CD4-positive, alpha-beta T cell treated with Interleukin-1 beta for 1 hour (primary cell): ENCODE measurements around the gene RETREG3.
A peak's percentile ranks its signal among the peaks of the same experiment; 100 is the strongest.
"Not testable (repeated sequence)": the region's sequence is repeated elsewhere in the genome, so short reads cannot be mapped to it uniquely, and the experiment has no call there.

Experiments used
- DNase-seq, 2 donors: peaks; one replicate each; pipeline ENCODE4 v3.0.0-alpha.2; 2020 to 2022

The RETREG3 gene, protein sequence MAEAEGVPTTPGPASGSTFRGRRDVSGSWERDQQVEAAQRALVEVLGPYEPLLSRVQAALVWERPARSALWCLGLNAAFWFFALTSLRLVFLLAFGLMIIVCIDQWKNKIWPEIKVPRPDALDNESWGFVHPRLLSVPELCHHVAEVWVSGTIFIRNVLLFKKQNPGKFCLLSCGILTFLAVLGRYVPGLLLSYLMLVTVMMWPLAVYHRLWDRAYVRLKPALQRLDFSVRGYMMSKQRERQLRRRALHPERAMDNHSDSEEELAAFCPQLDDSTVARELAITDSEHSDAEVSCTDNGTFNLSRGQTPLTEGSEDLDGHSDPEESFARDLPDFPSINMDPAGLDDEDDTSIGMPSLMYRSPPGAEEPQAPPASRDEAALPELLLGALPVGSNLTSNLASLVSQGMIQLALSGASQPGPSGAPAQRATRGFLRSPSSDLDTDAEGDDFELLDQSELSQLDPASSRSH

DNA sequence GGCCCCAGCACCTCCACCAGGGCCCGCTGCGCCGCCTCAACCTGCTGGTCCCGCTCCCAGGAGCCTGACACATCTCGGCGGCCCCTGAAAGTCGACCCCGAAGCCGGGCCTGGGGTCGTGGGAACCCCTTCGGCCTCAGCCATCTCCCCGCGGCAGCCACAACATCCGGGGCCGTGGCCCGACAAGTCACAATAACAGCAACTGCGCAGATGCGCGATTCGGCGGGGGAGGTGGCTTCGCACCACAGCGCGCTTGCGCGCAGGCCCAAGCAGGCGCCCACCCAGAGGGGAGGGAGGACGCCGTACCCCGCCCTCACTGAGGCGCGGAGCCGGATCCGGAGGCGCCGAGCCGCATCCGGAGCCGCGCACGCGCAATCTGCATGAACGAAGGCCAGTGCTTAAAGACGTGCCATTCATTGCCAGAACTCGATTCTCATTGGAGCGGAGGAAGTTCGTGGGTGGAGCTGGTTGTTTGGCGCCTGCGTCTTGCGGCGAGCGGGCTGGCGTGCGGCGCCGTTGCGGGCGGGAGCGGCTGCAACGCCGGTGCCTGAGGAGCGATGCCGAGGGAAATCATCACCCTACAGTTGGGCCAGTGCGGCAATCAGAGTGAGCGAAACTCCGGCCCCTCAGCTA is at the start of gene RETREG3, which contains the start of gene TUBG1:
Gene RETREG3, minus strand, starts transcription at position 193 of the 632 bp plus-strand sequence. Its CDS starts 50 bp downstream, at position 143.
Gene TUBG1, plus strand, starts transcription at position 502 of the 632 bp plus-strand sequence. Its CDS starts 55 bp downstream, at position 557.
- DNase-seq, result peak; percentile 99 to 100

DNA sequence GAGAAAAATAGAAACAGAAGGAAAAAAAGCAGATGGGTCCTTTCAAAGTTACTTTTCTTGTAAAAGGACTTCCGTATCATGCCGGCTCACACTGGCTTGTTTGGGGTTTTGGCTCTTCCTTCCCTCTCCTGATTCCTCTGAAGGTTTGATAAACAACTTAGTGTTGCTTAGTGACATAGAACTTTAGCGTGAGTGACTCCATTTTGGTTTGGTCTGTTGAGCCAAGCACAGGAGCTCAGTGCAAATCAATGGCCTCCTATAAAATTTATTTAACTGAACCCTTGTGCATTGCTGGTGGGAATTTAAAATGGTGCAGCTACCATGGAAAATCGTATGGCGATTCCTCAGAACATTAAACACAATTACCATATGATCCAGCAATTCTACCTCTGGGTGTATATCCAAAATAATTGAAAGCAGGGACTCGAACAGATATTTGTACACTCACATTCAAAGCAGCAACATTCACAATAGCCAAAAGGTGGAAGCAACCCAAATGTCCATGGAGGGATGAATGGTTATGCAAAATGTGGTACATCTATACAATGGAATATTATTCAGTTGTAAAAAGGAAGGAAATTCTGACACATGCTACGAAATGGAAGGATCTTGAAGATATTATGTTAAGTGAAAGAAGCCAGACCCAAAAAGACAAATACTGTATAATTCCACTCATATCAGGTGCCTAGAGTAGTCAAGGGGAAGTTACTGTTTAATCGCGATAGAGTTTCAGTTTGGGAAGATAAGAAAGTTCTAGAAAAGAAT is 48.8 kb upstream of the RETREG3 start:
- no peak for DNase-seq

DNA sequence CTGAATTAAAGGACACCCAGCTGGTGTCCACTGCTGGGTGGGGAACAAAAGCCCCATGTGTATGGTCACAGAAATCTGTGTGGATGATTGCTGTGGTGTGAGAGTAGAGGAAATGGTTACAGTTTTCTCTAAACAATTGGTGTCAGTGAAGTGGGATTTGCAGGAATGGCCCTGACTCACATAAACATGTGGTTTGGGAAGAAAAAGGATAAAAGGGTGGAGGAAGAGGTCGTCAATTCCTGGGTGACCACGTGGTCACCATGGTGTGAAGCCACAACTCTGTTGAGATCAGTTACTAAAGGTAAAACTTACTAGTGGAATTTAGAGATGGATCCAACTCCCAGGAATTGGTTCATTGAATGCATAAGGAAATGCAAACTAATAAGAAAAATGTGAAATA is 46.4 kb upstream of the RETREG3 start:
- no peak for DNase-seq

DNA sequence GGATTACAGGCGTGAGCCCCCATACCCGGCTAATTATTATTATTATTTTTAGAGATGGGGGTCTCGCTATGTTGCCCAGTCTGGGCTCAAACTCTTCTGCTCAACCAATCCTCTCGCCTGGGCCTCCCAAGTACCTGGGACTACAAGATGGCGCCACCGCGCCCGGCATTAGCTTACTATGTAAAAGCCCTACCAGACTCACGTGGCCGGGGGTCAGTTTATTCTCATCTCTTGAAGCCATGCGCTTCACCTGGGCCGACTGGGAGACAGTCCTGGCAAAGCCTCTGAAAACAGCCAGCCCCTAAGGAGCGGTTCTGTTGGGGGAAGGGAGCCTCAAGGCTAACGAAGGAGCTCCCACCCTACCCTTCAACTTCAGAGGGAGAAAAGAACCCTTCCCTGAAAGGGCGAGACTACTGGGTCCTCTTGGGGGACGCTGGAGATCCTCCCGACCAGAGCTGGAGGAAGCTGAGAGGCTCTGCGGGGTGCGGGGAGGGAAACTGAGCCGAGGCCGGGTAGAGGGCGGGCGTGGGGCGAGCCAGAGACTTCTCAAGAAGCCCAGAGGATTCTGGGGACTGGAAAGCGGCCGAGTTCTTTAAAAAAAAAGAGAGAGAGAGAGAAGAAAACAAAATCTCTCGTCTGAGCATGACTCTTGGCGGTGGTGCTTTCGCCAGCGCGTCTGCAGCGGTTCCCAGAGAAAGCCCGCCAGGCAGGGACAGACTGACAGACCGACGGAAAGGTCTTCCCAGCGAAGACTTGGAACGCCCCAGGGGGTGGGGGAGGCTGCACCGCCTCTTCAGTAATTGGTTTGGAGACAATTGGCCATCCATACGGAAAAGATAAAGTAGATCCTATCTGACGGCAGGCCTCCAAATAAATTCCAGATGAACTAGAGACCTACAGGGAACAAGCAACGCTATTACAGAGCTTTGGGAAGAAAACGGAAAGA is 44.3 kb upstream of the RETREG3 start:
- no peak for DNase-seq

DNA sequence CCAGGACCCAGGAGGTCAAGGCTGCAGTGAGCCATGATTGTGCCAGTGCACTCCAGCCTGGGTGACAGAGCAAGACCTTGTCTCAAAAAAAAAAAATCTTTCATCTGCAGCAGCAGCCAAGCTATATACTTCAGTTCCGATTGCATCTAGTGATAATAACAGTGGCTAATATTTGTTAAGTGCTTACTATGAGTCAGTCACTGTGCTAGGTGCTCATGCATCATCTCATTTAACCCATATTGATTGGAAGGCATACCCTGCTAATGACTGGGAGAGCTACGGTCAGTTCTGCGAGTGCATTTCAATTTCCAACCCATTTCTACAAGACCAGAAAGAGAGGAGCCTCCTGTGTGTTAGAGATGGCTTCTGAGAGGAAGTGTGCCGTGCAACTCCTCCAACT is 42.2 kb upstream of the RETREG3 start:
- no peak for DNase-seq

DNA sequence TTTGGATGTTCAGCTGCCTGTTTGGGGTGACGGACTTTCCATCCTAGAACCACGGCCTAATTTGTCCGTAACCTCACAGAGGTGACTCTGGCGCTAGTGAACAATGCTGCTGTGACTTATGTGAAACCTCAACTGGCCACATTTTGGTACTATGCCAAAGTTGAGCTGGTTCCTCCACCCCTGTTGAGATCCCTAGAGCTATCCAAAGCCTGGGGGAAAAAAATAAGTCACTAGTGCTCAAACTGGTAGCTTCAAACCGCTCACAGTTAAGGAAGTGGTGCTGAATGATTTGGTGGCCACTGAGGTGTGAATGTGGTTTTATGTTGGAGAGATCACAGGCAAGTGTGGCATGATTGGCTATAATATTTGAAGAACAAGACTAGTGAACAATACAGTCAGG is 38.6 kb upstream of the RETREG3 start:
- DNase-seq, result no peak

DNA sequence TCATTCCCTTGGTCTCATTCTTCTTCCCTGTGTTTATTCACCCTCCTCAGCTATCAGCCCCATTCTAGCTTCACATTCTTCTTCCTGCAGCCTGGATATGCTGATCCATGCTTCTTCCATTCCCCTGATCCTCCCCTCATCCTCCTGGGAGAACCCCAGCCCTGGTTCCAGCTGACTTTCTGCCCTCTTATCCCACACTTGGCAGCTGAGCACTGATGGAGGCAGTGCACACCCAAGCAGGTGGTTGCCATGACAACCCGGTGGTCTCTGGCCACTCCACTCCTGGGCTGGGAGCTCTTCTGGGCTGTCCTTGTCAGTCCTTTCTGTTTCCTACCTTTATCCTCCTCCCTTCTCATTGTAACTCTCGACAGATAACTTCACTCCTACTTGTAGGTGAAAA is 33.2 kb upstream of the RETREG3 start:
- no peak for DNase-seq

DNA sequence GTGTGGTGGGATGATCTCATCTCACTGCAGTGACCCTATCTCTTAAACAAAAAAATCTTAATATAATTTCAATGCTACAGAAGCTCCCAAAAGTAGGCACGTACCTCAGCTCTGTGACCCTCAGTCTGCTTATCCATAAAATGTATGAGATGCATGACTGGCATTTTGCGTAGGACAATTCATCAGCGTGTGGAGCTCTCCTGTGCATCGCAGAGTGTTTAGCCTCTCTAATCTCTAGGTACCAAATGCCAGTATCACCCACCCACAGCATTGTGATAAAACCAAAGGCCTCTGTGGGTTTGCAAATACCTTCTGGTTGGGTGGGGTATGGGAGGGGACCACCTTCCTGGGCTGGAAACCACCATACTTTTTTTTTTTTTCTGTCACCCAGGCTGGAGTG is 30.9 kb upstream of the RETREG3 start:
- DNase-seq, result no peak

DNA sequence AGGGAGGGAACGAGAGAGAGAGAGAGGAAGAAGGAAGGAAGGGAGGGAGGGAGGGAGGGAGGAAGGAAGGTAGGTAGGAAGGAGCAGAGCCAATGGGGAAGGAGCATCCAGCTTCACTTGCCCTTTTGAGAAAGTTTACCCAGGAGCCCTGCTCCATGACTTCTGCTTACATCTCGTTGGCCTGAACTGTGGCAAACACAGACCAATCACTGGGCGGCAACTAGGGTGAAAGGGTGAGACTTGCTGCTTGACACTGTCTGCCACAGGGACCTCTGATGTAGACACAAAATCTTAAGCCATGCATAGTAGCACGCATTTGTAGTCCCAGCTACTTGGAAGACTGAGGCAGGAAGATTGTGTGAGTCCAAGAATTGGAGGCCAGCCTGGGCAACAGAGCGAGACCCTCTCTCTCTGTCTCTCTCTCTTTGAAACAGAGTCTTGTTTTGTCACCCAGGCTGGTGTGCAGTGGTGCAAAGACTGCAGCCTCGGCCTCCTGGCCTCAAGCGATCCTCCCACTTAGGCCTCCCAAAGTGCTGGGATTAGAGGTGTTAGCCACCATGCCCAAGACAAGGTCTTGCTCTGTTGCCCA is 30.4 kb upstream of the RETREG3 start:
- DNase-seq, result no peak

DNA sequence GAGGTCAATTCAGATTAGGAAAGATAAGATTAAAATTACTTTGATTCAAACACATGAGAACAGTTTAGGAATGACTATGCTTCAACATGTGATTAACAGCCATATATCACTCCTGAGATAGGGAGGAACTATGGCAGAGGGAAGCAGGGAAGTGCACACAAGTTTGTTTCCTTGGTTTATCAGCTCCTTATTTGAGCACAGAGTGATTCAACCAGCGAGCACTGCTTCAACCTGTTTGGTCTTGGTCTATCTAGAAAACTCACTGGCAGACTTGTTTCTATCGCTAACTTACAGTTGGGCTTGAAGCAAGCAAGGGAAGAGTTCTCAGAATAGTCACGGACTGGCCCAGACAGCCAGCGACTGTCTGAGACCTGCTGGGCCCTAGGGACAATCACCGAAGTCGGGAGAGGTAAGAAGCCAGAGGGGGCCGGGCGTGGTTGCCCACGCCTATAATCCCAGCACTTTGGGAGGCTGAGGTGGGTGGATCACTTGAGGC is 23.8 kb upstream of the RETREG3 start:
- DNase-seq, result no peak

DNA sequence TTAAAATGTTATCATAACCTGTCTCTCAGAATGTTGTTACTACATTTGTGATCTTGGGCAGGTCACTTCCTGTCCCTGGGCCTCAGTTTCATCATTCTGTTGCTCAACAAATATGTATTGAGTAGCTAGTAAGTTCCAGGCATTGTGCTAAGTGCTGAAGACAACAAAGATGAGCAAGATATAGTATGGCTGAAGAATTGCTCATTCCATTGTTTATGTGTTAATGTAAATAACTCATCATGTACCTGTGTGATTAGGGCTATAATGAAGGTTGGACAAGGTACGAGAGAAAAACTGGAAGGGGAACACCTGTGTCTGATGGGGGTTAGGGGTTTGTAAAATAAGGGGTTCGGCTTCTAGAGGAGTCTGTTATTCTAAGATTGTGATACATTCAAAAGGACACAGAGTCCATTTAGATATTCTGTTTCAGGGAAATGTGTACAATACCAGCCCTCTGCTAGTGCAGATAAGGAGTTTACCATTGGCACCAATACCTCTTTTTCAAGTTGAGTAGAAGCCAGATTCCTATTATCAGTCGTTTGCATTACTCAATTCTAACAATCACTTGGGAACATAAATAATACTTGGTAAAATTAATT is 20.3 kb upstream of the RETREG3 start:
- DNase-seq, result no peak

DNA sequence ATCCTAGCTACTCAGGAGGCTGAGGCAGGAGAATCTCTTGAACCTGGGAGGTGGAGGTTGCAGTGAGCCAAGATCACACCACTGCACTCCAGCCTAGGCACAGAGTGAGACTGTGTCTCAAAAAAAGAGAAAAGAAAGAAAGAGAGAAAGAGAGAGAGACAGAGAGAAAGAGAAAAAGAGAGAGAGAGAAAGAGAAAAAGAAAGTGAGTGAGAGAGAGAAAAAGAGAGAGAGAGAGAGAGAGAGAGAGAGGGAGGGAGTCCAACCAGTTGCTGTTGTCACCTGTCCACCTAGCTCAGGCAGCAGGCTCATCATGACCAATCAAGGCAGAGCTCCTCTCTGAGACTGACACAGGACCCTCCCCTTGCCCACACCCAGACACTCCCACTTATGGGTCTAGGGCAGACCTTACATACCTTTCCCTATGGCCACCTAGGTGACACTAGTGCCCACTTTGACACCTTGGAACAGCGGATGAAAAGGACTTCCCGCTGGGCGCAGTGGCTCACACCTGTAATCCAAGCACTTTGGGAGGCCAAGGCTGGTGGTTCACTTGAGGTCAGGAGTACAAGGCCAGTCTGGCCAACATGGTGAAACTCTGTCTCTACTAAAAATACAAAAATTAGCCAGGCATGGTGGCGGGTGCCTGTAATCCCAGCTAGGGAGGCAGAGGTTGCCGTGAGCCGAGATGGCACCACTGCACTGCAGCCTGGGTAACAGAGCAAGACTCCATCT is 18.0 kb upstream of the RETREG3 start:
- not testable (repeated sequence) for DNase-seq

DNA sequence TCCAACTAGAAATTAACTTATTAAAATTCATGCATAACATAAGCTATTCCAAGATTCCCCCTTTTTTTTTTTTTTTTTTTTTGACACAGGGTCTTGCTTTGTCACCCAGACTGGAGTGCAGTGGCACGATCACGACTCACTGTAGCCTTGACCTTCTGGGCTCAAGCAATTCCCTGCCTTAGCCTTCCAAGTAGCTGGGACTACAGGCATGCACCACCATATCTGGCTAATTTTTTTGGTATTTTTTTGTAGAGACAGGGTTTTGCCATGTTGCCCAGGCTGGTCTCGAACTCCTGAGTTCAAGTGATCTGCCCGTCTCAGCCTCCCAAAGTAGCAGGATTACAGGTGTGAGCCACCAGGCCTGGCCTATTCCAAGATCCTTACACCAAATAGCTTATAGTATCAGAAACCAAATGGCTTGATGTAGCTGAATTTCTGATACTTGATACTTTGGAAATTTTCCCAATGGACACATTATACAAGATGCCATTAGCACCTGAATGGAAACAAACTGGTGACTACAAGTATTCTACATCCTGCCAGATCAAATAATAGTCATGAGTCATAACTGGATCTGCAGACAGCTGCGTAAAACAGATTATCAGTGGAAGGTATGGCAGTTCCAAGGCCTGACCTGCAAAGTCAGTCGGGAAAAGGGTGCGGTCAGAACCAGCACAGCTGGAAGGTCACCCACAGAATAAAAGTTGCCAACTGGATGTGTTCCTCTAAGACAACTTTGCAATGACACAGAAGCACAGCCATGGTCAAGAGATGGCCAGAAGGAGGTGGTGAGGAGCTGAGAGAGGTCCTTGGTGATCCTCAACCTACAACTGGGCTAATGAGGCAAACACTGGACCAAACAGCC is 14.8 kb upstream of the RETREG3 start:
- DNase-seq, result no peak

DNA sequence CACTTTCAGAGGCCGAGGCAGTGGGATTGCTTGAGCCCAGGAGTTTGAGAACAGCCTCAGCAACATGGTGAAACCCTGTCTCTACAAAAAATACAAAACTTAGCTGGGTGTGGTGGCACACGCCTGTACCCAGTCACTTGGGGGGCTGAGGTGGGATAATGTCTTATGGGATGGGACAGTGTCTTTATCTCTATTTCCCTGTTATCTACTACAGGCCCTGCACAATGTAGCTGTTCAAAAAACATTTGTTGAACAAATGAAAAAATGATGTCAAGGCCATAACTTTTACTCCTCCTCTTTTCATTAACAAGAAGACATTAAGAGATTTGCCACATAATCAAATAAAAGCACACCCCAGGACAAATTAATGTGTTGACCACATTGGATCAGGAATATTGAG is 14.1 kb upstream of the RETREG3 start:
- DNase-seq, result no peak

DNA sequence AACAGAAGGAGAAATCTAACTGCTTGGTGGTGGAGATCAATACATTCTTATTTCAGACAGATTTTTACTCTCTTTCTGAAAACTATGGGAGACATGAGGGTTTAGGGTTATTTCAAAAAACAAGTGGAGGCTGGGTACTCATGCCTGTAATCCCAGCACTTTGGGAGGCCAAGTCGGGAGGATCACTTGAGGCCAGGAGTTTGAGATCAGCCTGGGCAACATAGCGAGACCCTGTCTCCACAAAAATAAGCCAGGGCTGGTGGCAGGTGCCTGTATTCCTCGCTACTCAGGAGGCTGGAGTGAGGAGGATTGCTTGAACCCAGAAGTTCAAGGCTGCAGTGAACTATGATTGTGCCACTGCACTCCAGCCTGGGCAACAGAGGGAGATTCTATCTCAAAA is 12.8 kb upstream of the RETREG3 start:
- DNase-seq, result not testable (repeated sequence)

DNA sequence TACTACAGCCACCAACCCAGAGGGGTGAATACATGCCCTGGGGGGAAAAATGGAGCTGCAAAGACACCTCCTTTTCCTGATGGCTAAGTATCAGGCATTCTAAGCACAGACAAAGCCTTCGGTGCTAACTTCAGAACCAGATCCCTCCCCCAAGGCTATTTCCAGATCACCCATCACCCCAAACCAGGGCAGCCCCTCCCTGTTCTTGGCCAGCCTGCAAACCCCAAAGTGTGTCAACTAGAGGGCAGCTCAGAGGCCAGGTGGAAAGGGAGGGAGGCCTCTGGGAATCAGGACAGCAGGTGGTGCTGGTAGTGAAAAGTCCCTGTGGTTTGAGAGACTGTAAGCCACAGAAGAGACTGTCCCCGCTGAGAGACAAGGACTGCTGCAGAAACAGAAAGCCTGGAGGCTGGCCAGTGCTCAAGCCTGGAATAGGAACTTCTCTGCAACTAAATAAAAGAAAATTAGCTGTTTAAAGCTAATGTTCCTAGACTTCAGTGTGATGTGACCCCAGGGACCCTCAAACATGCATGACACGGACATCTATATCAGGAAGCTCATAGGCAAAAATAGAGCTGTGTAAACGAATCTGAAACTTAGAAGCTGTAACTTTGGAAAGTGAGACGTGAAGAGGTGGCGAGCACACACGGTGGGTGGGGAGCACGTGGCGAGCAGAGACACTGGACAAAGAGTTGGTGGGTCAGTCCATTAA is 9.4 kb upstream of the RETREG3 start:
- no peak for DNase-seq

DNA sequence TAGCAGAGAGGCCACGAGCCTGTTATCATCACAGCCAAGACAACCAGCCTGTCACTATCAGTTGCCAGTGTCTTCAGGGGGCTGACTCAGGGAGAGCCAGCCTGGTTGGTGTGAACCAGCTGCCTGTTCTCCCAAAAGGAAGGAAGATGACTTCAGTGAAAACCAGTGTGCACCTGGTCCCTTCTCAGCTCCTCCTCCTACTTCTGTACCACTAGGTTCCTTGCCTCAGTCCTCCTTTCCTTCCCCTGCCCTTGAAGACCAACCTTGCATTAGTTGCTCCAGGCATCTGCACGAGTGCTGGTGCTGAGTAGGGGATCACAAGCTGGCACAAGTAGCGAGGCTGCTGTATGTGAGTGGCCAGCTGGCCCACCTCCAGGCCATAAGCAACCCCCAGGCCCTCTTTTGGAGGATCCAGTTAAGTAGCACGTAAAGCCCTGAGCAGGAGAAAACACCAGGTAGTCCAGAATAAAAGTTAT is 8.8 kb upstream of the RETREG3 start:
- DNase-seq, result no peak

DNA sequence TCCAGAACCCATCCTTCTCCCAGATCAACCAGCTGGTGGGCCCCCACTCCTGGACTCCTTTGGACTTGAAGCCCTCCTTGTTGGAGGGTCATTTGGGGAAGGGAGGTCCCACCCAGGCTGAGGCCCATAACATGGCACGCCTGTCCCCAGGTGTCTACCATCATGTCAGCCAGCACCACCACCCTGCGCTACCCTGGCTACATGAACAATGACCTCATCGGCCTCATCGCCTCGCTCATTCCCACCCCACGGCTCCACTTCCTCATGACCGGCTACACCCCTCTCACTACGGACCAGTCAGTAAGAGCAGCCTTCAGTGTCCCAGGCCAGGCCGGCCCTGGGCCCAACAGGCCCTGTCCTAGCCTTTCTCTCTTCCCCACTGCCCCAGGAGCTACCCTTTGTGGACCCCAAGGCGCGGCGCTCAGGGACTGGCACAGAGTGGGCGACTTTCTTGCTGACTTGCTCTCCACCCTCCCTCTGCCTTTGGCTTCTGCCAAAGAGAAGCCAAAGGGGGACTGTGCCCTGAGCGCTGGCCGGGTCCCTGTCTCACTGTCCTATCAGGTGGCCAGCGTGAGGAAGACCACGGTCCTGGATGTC is 4.6 kb upstream of the RETREG3 start:
- no peak for DNase-seq
